ENCODE results near the gene SAV1.
A peak's percentile ranks its signal among the peaks of the same experiment; 100 is the strongest.

The SAV1 gene

DNA sequence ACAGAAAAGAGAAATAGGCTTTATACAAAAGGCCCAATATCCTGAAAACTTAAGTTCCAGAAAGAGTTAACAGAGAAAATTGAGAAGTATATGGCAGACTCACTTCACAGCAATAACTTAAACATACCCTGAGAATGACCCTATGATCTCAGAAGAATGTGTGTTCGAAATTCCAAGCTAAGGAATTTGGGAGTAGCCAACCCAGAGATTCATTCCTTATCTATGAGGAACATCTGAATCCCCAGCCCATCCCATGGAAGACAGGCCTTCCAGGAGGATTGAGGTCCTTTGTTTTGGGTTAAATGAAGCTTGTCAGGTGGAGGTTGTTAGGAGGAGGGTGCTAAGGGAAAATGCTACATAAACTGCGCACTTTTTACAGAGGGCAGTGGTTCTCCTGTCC lies 7.5 kb upstream of the SAV1 start:
- DNase-seq (ENCODE audit: low spot score): no peak
- in situ Hi-C loops (cut with MboI; ENCODE audit: low pct_unique_long_range_greater_than_20kb, low sequenced_read_pairs, unreplicated experiment): no loop called here
- TF ChIP-seq, protein P1, sequence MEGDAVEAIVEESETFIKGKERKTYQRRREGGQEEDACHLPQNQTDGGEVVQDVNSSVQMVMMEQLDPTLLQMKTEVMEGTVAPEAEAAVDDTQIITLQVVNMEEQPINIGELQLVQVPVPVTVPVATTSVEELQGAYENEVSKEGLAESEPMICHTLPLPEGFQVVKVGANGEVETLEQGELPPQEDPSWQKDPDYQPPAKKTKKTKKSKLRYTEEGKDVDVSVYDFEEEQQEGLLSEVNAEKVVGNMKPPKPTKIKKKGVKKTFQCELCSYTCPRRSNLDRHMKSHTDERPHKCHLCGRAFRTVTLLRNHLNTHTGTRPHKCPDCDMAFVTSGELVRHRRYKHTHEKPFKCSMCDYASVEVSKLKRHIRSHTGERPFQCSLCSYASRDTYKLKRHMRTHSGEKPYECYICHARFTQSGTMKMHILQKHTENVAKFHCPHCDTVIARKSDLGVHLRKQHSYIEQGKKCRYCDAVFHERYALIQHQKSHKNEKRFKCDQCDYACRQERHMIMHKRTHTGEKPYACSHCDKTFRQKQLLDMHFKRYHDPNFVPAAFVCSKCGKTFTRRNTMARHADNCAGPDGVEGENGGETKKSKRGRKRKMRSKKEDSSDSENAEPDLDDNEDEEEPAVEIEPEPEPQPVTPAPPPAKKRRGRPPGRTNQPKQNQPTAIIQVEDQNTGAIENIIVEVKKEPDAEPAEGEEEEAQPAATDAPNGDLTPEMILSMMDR (IDR thresholded peaks at IDR 0.05; ENCODE audit: extremely low read depth, insufficient read depth, missing control alignments): no peak

DNA sequence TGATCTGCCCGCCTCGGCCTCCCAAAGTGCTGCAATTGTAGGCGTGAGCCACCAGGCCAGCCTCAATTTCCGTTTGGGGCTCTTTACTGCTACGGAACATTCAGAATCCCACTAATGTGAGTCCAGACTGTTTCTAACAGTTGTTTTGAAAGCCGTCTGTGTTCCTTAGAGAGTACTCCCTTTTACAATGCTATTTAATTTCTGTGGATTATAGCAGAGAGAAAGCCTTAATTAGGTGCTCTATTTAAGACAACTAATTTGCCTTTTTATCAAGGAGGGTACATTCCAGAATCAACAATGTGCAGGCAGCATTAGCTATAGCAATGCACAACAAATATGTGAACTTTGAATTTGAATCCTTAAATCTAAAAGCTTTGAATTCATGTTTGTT lies 2.8 kb upstream of the SAV1 start:
- TF ChIP-seq, protein P1 (IDR thresholded peaks at IDR 0.05; ENCODE audit: extremely low read depth, insufficient read depth, missing control alignments): no peak
- DNase-seq (ENCODE audit: low spot score): no peak
- in situ Hi-C loops (cut with MboI; ENCODE audit: low pct_unique_long_range_greater_than_20kb, low sequenced_read_pairs, unreplicated experiment): no loop called here

DNA sequence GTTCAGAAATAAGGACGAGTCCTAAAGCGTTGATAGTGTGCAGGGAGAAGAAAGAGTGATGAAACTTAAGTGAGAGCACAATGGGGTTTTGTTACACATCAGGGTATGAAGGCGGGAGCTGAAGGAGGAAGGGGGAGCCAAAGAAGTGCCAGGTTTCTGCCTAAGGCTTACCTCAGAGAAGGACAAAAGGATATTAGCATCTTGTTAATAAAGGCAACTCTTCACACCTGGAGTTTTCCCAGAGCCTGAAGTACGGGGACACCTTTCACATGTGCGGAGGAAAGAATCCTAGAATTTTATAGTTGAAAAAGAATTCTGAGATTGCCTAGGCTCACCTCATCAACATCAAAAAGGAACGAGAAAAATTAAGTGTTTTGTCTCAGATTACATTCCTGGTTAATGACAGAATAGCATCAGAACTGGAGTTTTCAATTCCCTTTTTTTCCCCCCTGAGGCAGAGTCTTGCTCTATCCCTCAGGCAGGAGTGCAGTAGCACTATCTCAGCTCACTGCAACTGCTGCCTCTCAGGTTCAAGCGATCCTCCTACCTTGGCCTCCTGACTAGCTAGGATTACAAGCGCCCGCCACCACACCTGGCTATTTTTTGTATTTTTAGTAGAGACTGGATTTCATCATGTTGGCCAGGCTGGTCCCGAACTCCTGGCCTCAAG lies 2.2 kb upstream of the SAV1 start:
- in situ Hi-C loops (cut with MboI; ENCODE audit: low pct_unique_long_range_greater_than_20kb, low sequenced_read_pairs, unreplicated experiment): no loop called here
- TF ChIP-seq, protein P1 (IDR thresholded peaks at IDR 0.05; ENCODE audit: extremely low read depth, insufficient read depth, missing control alignments): no peak
- no peak for DNase-seq (ENCODE audit: low spot score)

DNA sequence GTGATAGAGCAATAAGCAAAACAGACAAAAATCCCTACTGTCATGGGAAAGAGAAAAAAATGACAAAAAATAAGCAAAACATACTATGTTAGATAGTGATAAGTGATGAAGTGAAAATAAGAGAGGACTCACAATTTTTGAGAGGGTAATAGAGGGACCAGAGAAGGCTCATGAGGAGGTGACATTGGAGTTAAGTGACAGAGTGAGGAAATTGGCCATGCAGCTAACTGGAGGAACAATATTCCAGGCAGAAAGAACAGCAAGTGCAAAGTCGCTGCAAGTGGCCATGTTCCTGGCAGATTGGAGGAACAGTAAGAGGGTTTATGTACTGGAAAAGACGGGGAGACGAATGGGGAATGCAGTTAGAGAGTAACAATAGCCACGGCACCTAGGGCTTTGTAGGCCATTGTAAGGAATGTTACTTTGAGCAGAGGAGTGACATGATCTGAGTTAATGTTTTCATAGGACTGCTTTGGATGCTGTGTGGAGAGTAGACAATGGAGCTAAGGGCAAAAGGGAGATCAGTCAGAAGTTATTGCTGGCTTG lies 1.4 kb upstream of the SAV1 start:
- TF ChIP-seq, protein P1 (IDR thresholded peaks at IDR 0.05; ENCODE audit: extremely low read depth, insufficient read depth, missing control alignments): no peak
- in situ Hi-C loops (cut with MboI; ENCODE audit: low pct_unique_long_range_greater_than_20kb, low sequenced_read_pairs, unreplicated experiment): no loop called here

DNA sequence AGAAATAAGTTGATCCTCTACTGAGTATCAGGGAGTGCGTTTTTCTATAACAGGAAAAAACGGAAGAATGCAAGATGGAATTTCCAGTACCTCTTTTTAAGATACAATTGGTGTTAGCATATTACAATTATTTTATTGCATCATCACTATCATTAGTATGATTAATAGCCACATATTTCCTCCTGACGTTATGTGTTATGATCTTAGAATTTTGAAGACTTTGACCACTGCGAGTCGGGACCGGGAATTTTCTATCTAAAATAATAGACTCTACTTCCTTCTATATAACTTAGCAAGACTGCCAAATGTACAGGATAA lies 679 bp upstream of the SAV1 start:
- in situ Hi-C loops (cut with MboI; ENCODE audit: low pct_unique_long_range_greater_than_20kb, low sequenced_read_pairs, unreplicated experiment): no loop called here
- TF ChIP-seq, protein P1 (IDR thresholded peaks at IDR 0.05; ENCODE audit: extremely low read depth, insufficient read depth, missing control alignments): no peak
- DNase-seq (ENCODE audit: low spot score): no peak

More for the DNA sequence above, 1.4 kb upstream of the SAV1 start:
- no peak for DNase-seq (ENCODE audit: low spot score)

DNA sequence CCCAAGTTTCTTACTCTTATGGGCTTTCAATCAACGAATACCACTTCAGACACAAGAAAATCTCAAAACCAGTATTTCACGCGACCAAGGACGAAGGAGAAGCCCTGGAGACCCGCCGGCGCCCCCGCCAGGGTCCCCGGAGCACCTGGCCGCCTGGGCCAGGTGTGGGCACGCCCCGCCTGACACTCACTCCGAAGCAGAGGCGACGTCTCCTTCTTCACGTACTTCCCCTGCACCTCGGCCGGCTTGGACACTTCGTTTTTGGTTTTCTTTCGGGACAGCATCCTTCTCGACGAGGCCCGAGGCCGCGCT lies 466 bp downstream of the SAV1 start:
- TF ChIP-seq, protein P1 (IDR thresholded peaks at IDR 0.05; ENCODE audit: extremely low read depth, insufficient read depth, missing control alignments): peak; percentile 22
- no peak for DNase-seq (ENCODE audit: low spot score)
- in situ Hi-C loops (cut with MboI; ENCODE audit: low pct_unique_long_range_greater_than_20kb, low sequenced_read_pairs, unreplicated experiment): no loop called here

Measured in GM13977 (cell line).